NCI-H2227 (cell line): Measurements from ENCODE around the gene COMMD1.
A peak's percentile ranks its signal among the peaks of the same experiment; 100 is the strongest.

Source experiments
- DNase-seq: peaks from one replicate; lab custom pipeline; 2025; ENCODE audit not compliant: unreplicated experiment; lab: John Stamatoyannopoulos, UW

The COMMD1 gene

GRCh38 chr2:62163834-62164233 is 258.4 kb downstream of the COMMD1 start:
- no peak for DNase-seq

- DNase-seq, result peak; percentile 34
Measured at GRCh38 chr2:62175728-62176127, 270.3 kb downstream of the COMMD1 start.

GRCh38 chr2:62176801-62177200 is 271.3 kb downstream of the COMMD1 start:
- no peak for DNase-seq

- DNase-seq, result no peak
Measured at GRCh38 chr2:62177392-62178049, 272.0 kb downstream of the COMMD1 start.

GRCh38 chr2:62178741-62179271 is 273.3 kb downstream of the COMMD1 start:
- DNase-seq, result no peak

- no peak for DNase-seq
Measured at GRCh38 chr2:62180975-62181374, 275.5 kb downstream of the COMMD1 start.

GRCh38 chr2:62181843-62182242 is 276.4 kb downstream of the COMMD1 start:
- DNase-seq, result no peak

- DNase-seq, result no peak
Measured at GRCh38 chr2:62184512-62185230, 279.2 kb downstream of the COMMD1 start.
